HEK293T (cell line): ENCODE data around the gene PPP1R3E.

Experiments used
- CTCF ChIA-PET: fragments of 350-600 bp; formaldehyde crosslinking; extraction: SDS; loops from one replicate; lab custom pipeline; 2021; ENCODE audit warnings: antibody characterized with exemption, inconsistent platforms; lab: Yijun Ruan, JAX
- POLR2A ChIA-PET: fragments of 350-600 bp; formaldehyde crosslinking; extraction: SDS; loops from one replicate; lab custom pipeline; 2020; ENCODE audit warnings: antibody characterized with exemption, inconsistent platforms; lab: Yijun Ruan, JAX
- DNase-seq: peaks from one replicate; pipeline ENCODE4 v3.0.0; 2012; ENCODE audit warnings: mixed read lengths; ENCODE audit errors: extremely low spot score
- ARNT ChIP-seq: fragments of 450-650 bp; IDR thresholded peaks from 2 replicates; pipeline ENCODE4 v1.6.1; 2017; ENCODE audit warnings: mild to moderate bottlenecking
- BHLHE40 ChIP-seq: fragments of 450-650 bp; IDR thresholded peaks from 2 replicates; pipeline ENCODE4 v1.6.1; 2016; ENCODE audit warnings: mild to moderate bottlenecking, moderate library complexity, borderline replicate concordance
- CTBP1 ChIP-seq: fragments of 450-650 bp; IDR thresholded peaks from 2 replicates; pipeline ENCODE4 v1.6.1; 2016; ENCODE audit warnings: borderline replicate concordance
- ELF4 ChIP-seq: fragments of 450-650 bp; IDR thresholded peaks from 2 replicates; pipeline ENCODE4 v1.6.1; 2017; ENCODE audit warnings: antibody characterized with exemption
- FOXA1 ChIP-seq: fragments of 450-650 bp; IDR thresholded peaks from 2 replicates; pipeline ENCODE4 v1.6.1; 2016; ENCODE audit warnings: mild to moderate bottlenecking
- FOXK2 ChIP-seq: fragments of 450-650 bp; IDR thresholded peaks from 2 replicates; pipeline ENCODE4 v1.6.1; 2016; ENCODE audit warnings: mild to moderate bottlenecking
- FOXM1 ChIP-seq: fragments of 450-650 bp; IDR thresholded peaks from 2 replicates; pipeline ENCODE4 v1.6.1; 2017; ENCODE audit warnings: mild to moderate bottlenecking, borderline replicate concordance
- HDGF ChIP-seq: fragments of 450-650 bp; IDR thresholded peaks from 2 replicates; pipeline ENCODE4 v1.6.1; 2017; ENCODE audit warnings: antibody characterized with exemption, borderline replicate concordance
- L3MBTL2 ChIP-seq: fragments of 450-650 bp; conservative IDR thresholded peaks from 2 replicates; pipeline ENCODE4 v1.6.1; 2016; ENCODE audit warnings: mild to moderate bottlenecking
- LEF1 ChIP-seq: fragments of 450-650 bp; IDR thresholded peaks from 2 replicates; pipeline ENCODE4 v1.6.1; 2017; ENCODE audit warnings: mild to moderate bottlenecking, borderline replicate concordance
- NFRKB ChIP-seq: fragments of 450-650 bp; IDR thresholded peaks from 2 replicates; pipeline ENCODE4 v1.6.1; 2016; ENCODE audit warnings: mild to moderate bottlenecking, moderate library complexity
- PKNOX1 ChIP-seq: fragments of 450-650 bp; IDR thresholded peaks from 2 replicates; pipeline ENCODE4 v1.6.1; 2016
- SP1 ChIP-seq: fragments of 450-650 bp; IDR thresholded peaks from 2 replicates; pipeline ENCODE4 v1.6.1; 2017
- SUZ12 ChIP-seq: fragments of 450-650 bp; IDR thresholded peaks from 2 replicates; pipeline ENCODE4 v1.6.1; 2016; ENCODE audit warnings: mild to moderate bottlenecking
- TARDBP ChIP-seq: fragments of 450-650 bp; IDR thresholded peaks from 2 replicates; pipeline ENCODE4 v1.6.1; 2016
- ZNF384 ChIP-seq: fragments of 450-650 bp; IDR thresholded peaks from 2 replicates; pipeline ENCODE4 v1.6.1; 2016

Gene PPP1R3E

GRCh38 chr14:23252006-23252405, 50.7 kb downstream of the PPP1R3E start:
- TF ChIP-seq ZNF384: no peak
- no peak for TF ChIP-seq HDGF
- TF ChIP-seq LEF1: no peak
- TF ChIP-seq PKNOX1: no peak
- no peak for TF ChIP-seq NFRKB
- CTCF ChIA-PET: no interaction called here
- DNase-seq: no peak
- POLR2A ChIA-PET: no interaction called here

DNA sequence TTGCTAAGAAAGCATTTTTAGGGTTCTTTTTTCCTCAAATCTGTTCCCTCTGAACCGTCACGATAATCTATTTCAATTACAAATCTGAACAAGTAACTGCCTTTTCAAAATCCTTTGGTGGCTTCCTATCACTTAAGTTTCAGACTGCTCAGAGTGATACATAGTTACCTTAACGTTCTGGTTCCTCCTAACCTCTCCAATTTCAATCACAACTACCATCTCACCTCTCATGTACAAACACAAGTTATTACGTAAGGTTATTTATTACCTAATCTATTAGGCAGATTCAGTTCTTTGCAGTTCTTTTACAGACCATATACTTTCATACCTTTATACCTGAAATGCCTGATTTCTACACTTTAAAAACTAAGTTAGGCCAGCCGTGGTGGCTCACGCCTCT, 52.8 kb downstream of the PPP1R3E start:
- POLR2A ChIA-PET: no interaction called here

DNA sequence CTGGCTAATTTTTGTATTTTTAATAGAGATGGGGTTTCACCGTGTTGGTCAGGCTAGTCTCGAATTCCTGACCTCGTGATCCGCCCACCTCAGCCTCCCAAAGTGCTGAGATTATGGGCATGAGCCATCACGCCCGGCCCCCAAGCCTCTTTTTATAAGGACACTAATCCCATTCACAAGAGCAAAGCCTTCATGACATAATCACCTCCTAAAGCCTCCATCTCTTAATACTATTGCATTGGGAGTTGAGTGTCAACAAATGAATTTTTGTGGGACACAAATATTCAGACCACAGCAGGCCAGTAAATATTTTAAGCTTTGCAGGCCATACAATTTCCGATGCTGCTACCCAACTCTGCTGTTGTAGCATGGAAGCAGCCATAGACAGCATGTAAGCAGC, 54.1 kb downstream of the PPP1R3E start:
- DNase-seq: no peak
- no peak for TF ChIP-seq FOXK2
- no peak for TF ChIP-seq ELF4
- TF ChIP-seq L3MBTL2: no peak
- TF ChIP-seq SP1: no peak
- TF ChIP-seq ARNT: no peak
- TF ChIP-seq LEF1: no peak
- TF ChIP-seq BHLHE40: no peak
- TF ChIP-seq SUZ12: no peak
- TF ChIP-seq TARDBP: no peak
- no peak for TF ChIP-seq FOXA1
- TF ChIP-seq HDGF: no peak
- no peak for TF ChIP-seq PKNOX1
- no peak for TF ChIP-seq FOXM1
- TF ChIP-seq ZNF384: no peak
- TF ChIP-seq CTBP1: no peak
- no peak for TF ChIP-seq NFRKB
- POLR2A ChIA-PET: no interaction called here
- CTCF ChIA-PET: interaction anchor here (0.7 kb wide), 1 partner anchor 193 kb away, joined by 3 read pairs; no protein-coding TSS in a partner anchor

More for the DNA sequence above, 52.8 kb downstream of the PPP1R3E start:
- TF ChIP-seq HDGF: no peak
- no peak for TF ChIP-seq FOXM1
- TF ChIP-seq PKNOX1: no peak
- TF ChIP-seq TARDBP: no peak
- TF ChIP-seq L3MBTL2: no peak
- TF ChIP-seq BHLHE40: no peak
- TF ChIP-seq FOXK2: no peak
- no peak for TF ChIP-seq NFRKB
- no peak for TF ChIP-seq ARNT
- TF ChIP-seq ZNF384: no peak
- no peak for TF ChIP-seq SUZ12
- TF ChIP-seq CTBP1: no peak
- no peak for TF ChIP-seq LEF1
- no peak for TF ChIP-seq ELF4
- no peak for TF ChIP-seq FOXA1
- no peak for TF ChIP-seq SP1
- no peak for DNase-seq
- CTCF ChIA-PET: no interaction called here
